Tibial nerve (tissue), 4 donors: ENCODE measurements around the gene ADAMTS17. TPM values are rescaled to one million over a fixed set of nuclear protein-coding genes. Genes with fewer than 3 reads are reported as not detected.

Experiments used
- DNase-seq, 2 donors: peaks; one replicate each; pipeline ENCODE4 v3.0.0-alpha.2; 2019; ENCODE audit warnings: low spot score in 2 of 2
- H3K27ac ChIP-seq, 4 donors: fragments of 200-600 bp; sonication (generic) in 3 of 4; one replicate each; pipeline ENCODE4 v1.5.1; 2017 to 2019; ENCODE audit warnings: mild to moderate bottlenecking in 1 of 4
- H3K27me3 ChIP-seq, 2 donors: fragments of 200-600 bp; sonication (generic) in 1 of 2; one replicate each; pipeline versions ENCODE4 v1.5.1 to v1.6.0; 2017 to 2019
- H3K36me3 ChIP-seq, 3 donors: fragments of 200-600 bp; sonication (generic); one replicate each; pipeline ENCODE4 v1.5.1; 2018 to 2019
- H3K4me1 ChIP-seq, 4 donors: fragments of 200-600 bp; sonication (generic) in 3 of 4; one replicate each; pipeline ENCODE4 v1.5.1; 2017 to 2019
- H3K4me3 ChIP-seq, 4 donors: fragments of 200-600 bp; sonication (generic) in 3 of 4; one replicate each; pipeline ENCODE4 v1.5.1; 2017 to 2019; ENCODE audit warnings: mild to moderate bottlenecking in 1 of 4, moderate library complexity in 1 of 4
- H3K9me3 ChIP-seq, 4 donors: fragments of 200-600 bp; sonication (generic) in 3 of 4; one replicate each; pipeline ENCODE4 v1.5.1; 2017 to 2019
- EP300 ChIP-seq, 2 donors: sonication (generic); formaldehyde crosslinking; IDR thresholded peaks; one replicate each; pipeline ENCODE4 v1.6.1; 2017; ENCODE audit warnings: antibody characterized with exemption in 2 of 2, mild to moderate bottlenecking in 1 of 2
- POLR2A ChIP-seq, 2 donors: fragments of 450-650 bp; IDR thresholded peaks; one replicate each; pipeline ENCODE4 v1.6.1; 2017; ENCODE audit warnings: antibody characterized with exemption in 2 of 2, mild to moderate bottlenecking in 2 of 2, moderate library complexity in 2 of 2
- WGBS, 2 donors: methylation state at CpG; one replicate each; pipeline ENCODE4 v1.1.5; 2018; 5-methylcytosine and 5-hydroxymethylcytosine counted together
- total RNA-seq, 4 donors: library from RNA; depleted of rRNA; stranded (reverse); fragments of >200 nt; gene quantifications; one replicate each; pipeline ENCODE4 v1.1.0, GENCODE V29; 2016
- TF ChIP-seq, protein P1 (sequence below), 5 experiments: fragments of 200-600 bp in 3 of 5; fragments of 450-650 bp in 2 of 5; sonication (generic) in 3 of 5; IDR thresholded peaks; one replicate each; pipeline ENCODE4 v1.5.1; 2016 to 2019; ENCODE audit warnings: antibody characterized with exemption in 5 of 5, mild to moderate bottlenecking in 3 of 5, moderate library complexity in 2 of 5

ADAMTS17 gene
- total RNA-seq, 4 donors from 2014 or later, result 0.66 to 5.5 (median 3.7) TPM

DNA sequence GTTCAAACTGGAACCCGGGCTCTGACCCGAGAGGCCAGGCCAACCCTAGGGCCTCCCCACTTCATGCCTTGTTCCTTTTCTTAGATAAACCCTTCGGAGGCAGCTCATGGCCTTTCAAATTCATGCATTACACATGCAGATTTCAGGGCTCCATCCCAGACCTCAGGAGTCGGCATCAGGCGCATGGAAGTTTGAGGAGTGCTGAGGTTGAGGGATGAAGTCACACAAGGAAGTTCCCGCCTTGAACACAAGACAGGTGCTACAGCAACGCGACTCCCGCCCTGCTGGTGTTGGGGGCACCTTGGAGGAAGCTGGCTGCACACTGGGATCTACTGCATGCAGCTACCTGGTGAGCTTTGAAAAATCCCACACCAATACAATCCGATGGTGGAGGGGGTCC is 363.3 kb downstream of the ADAMTS17 start:
- peaks cover 0 to 27% (median 2%) of the 10 kb centered on the region in 4 donors for H3K4me1 ChIP-seq

GRCh38 chr15:99977929-99978328 is 363.8 kb downstream of the ADAMTS17 start:
- 90 to 92% methylated on average over 8 to 10 of the region's 10 CpGs for WGBS, 2 donors
- Histone ChIP-seq H3K36me3 (peaks cover 0 to 6% (median 0%) of the 10 kb centered on the region in 3 donors), H3K9me3 (no peaks in the 10 kb centered on the region), H3K4me1 (peaks cover 0 to 22% (median 0%) of the 10 kb centered on the region in 4 donors), H3K27ac (no peak overlapping the region), H3K27me3 (no peaks in the 10 kb centered on the region), H3K4me3 (no peak overlapping the region)
- no peak for DNase-seq
- no peak for TF ChIP-seq POLR2A (IDR thresholded peaks at IDR 0.05)
- TF ChIP-seq EP300 (IDR thresholded peaks at IDR 0.05), result no peak
- TF ChIP-seq, protein P1, sequence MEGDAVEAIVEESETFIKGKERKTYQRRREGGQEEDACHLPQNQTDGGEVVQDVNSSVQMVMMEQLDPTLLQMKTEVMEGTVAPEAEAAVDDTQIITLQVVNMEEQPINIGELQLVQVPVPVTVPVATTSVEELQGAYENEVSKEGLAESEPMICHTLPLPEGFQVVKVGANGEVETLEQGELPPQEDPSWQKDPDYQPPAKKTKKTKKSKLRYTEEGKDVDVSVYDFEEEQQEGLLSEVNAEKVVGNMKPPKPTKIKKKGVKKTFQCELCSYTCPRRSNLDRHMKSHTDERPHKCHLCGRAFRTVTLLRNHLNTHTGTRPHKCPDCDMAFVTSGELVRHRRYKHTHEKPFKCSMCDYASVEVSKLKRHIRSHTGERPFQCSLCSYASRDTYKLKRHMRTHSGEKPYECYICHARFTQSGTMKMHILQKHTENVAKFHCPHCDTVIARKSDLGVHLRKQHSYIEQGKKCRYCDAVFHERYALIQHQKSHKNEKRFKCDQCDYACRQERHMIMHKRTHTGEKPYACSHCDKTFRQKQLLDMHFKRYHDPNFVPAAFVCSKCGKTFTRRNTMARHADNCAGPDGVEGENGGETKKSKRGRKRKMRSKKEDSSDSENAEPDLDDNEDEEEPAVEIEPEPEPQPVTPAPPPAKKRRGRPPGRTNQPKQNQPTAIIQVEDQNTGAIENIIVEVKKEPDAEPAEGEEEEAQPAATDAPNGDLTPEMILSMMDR (IDR thresholded peaks at IDR 0.05), result no peak

More for the DNA sequence above, 363.3 kb downstream of the ADAMTS17 start:
- H3K27ac ChIP-seq, result no peak overlapping the region
- H3K27me3 ChIP-seq, result no peaks in the 10 kb centered on the region
- peaks cover 0 to 3% (median 0%) of the 10 kb centered on the region in 3 donors for H3K36me3 ChIP-seq
- TF ChIP-seq, protein P1 (IDR thresholded peaks at IDR 0.05), result no peak
- TF ChIP-seq POLR2A (IDR thresholded peaks at IDR 0.05), result no peak
- TF ChIP-seq EP300 (IDR thresholded peaks at IDR 0.05), result no peak
- no peaks in the 10 kb centered on the region for H3K9me3 ChIP-seq
- WGBS, 2 donors, result 77% methylated on average over 10 of the region's 10 CpGs
- DNase-seq, result no peak
- H3K4me3 ChIP-seq, result no peak overlapping the region

DNA sequence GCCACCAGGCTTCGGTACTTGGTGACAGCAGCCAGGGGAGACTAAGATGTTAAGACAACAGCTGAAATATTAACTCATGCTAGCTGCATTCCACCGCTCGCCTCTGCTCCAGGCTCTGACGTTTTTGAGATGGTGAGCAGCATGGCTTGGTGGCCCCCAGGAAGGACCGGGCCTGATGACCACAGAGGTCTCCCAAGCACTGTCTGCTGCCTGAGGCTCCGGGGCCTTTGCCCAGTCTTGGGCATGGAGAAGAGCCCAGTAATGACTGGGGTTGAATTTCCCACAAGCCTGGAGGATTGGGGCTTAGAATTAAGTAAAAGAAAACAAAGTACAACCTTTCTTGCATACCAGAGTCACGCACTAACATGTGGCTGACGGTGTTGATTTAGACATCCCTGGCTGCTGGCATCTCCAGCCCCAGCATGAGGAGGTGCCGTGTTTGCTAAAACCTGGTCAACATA is 364.9 kb downstream of the ADAMTS17 start:
- Histone ChIP-seq H3K36me3 (peaks cover 0 to 6% (median 0%) of the 10 kb centered on the region in 3 donors), H3K4me3 (no peak overlapping the region), H3K27ac (no peak overlapping the region), H3K4me1 (peaks cover 0 to 12% (median 0%) of the 10 kb centered on the region in 4 donors), H3K9me3 (no peaks in the 10 kb centered on the region), H3K27me3 (no peaks in the 10 kb centered on the region)
- TF ChIP-seq EP300 (IDR thresholded peaks at IDR 0.05) (no peak), POLR2A (IDR thresholded peaks at IDR 0.05) (no peak)
- TF ChIP-seq, protein P1 (IDR thresholded peaks at IDR 0.05), result no peak
- WGBS, 2 donors, result 78 to 83% methylated on average over 8 to 9 of the region's 9 CpGs
- no peak for DNase-seq

DNA sequence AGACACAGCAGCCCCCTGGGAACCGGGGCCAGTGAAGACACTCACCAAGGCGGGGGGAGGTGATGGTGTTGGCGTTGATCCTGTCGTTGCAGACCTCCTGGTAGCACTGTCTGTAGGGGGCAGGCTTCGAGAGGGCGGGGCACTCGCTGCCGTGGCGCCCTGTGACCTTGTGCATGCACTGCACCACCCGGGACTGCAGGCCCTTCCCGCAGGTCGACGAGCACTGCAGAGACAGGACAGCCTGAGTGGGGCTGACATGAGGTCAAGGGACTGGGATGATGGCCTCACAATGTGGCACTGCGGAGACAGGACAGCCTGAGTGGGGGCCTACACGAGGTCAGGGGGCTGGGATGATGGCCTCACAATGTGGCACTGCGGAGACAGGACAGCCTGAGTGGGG is 365.8 kb downstream of the ADAMTS17 start:
- Histone ChIP-seq H3K4me3 (no peak overlapping the region), H3K4me1 (peaks cover 0 to 9% (median 0%) of the 10 kb centered on the region in 4 donors), H3K27me3 (no peaks in the 10 kb centered on the region), H3K36me3 (peaks cover 0 to 6% (median 0%) of the 10 kb centered on the region in 3 donors), H3K27ac (no peak overlapping the region), H3K9me3 (no peaks in the 10 kb centered on the region)
- TF ChIP-seq EP300 (IDR thresholded peaks at IDR 0.05) (no peak), POLR2A (IDR thresholded peaks at IDR 0.05) (no peak)
- TF ChIP-seq, protein P1 (IDR thresholded peaks at IDR 0.05), result no peak
- 73 to 79% methylated on average over 16 of the region's 16 CpGs for WGBS, 2 donors
- DNase-seq, result no peak

- TF ChIP-seq POLR2A (IDR thresholded peaks at IDR 0.05) (no peak), EP300 (IDR thresholded peaks at IDR 0.05) (no peak)
- TF ChIP-seq, protein P1 (IDR thresholded peaks at IDR 0.05), result no peak
- 93 to 100% methylated on average over 12 to 17 of the region's 17 CpGs for WGBS, 2 donors
- DNase-seq, result no peak
- Histone ChIP-seq H3K36me3 (peaks cover 0 to 6% (median 0%) of the 10 kb centered on the region in 3 donors), H3K9me3 (no peaks in the 10 kb centered on the region), H3K4me3 (no peak overlapping the region), H3K4me1 (no peaks in the 10 kb centered on the region), H3K27me3 (no peaks in the 10 kb centered on the region), H3K27ac (no peak overlapping the region)
Observed at GRCh38 chr15:99974246-99974645, 367.5 kb downstream of the ADAMTS17 start.
